H1 (cell line): ENCODE data around the gene APH1B. TPM values are rescaled to one million over a fixed set of nuclear protein-coding genes. Genes with fewer than 3 reads are reported as not detected.

Source experiments
- CTCF ChIA-PET: fragments of 300-600 bp; sonication (Branson Sonifier 250); formaldehyde crosslinking; loops from one replicate; lab custom pipeline; 2021; ENCODE audit not compliant: partially characterized antibody; lab: Charles Lee
- POLR2A ChIA-PET: fragments of 300-600 bp; sonication (Branson Sonifier 250); formaldehyde crosslinking; loops from one replicate; lab custom pipeline; 2021; ENCODE audit warnings: inconsistent platforms; ENCODE audit not compliant: partially characterized antibody; lab: Charles Lee
- DNase-seq, 2 experiments: peaks; one replicate each; pipeline versions ENCODE4 v3.0.0 to v3.0.0-alpha.2; 2010 to 2022; ENCODE audit warnings: low spot score in 2 of 2, low read depth in 1 of 2, mixed read lengths in 1 of 2
- FAIRE-seq: peaks from 2 replicates; lab custom pipeline; 2011; peaks lifted over from hg19 to GRCh38; lab: Jason Lieb, UNC
- H2AFZ ChIP-seq: 2 replicates; pipeline ENCODE4 v1.8.1; 2012; ENCODE audit warnings: low read length, inconsistent platforms
- H2AK5ac ChIP-seq: 2 replicates; pipeline ENCODE4 v1.6.1; 2013; ENCODE audit warnings: low read depth, low read length
- H2BK120ac ChIP-seq: replicated peaks from 2 replicates; pipeline ENCODE3; 2013; ENCODE audit warnings: low read depth, low read length, inconsistent platforms
- H2BK12ac ChIP-seq: 2 replicates; pipeline ENCODE4 v1.6.1; 2013; ENCODE audit warnings: low read depth, low read length
- H2BK15ac ChIP-seq: 2 replicates; pipeline ENCODE4 v1.6.1; 2013; ENCODE audit warnings: low read length
- H2BK20ac ChIP-seq: 2 replicates; pipeline ENCODE4 v1.6.1; 2013; ENCODE audit warnings: low read length
- H2BK5ac ChIP-seq: 2 replicates; pipeline ENCODE4 v1.6.1; 2013; ENCODE audit warnings: low read depth, low read length
- H3K14ac ChIP-seq: 2 replicates; pipeline ENCODE4 v1.6.1; 2013; ENCODE audit warnings: inconsistent platforms; ENCODE audit not compliant: insufficient read length
- H3K18ac ChIP-seq: 2 replicates; pipeline ENCODE4 v1.6.1; 2013; ENCODE audit warnings: low read length; ENCODE audit errors: extremely low read depth
- H3K23ac ChIP-seq: 2 replicates; pipeline ENCODE4 v1.6.1; 2013; ENCODE audit warnings: inconsistent platforms; ENCODE audit not compliant: insufficient read length
- H3K23me2 ChIP-seq: 2 replicates; pipeline ENCODE4 v1.6.1; 2013; ENCODE audit warnings: low read depth, low read length
- H3K27ac ChIP-seq: 2 replicates; pipeline ENCODE4 v1.6.1; 2011; ENCODE audit warnings: low read depth, low read length, inconsistent platforms
- H3K27me3 ChIP-seq, 4 experiments: replicated peaks in 1 of 4; 1 replicate in 1 of 4; 2 replicates in 3 of 4; pipeline versions ENCODE4 v1.6.1 to v1.8.1; 2011 to 2013; ENCODE audit warnings: low read length in 3 of 4, mild to moderate bottlenecking in 3 of 4, inconsistent platforms in 2 of 4, mixed read lengths in 2 of 4, moderate library complexity in 1 of 4; ENCODE audit not compliant: control insufficient read depth in 3 of 4, insufficient read depth in 3 of 4; ENCODE audit errors: extremely low read depth in 1 of 4
- H3K36me3 ChIP-seq, 4 experiments: 2 replicates each; pipeline versions ENCODE4 v1.6.1 to v1.8.1; 2011 to 2013; ENCODE audit warnings: mild to moderate bottlenecking in 4 of 4, low read length in 3 of 4, moderate library complexity in 2 of 4, control low read depth in 1 of 4, inconsistent platforms in 1 of 4; ENCODE audit not compliant: insufficient read depth in 4 of 4, control insufficient read depth in 2 of 4
- H3K4ac ChIP-seq: replicated peaks from 2 replicates; pipeline ENCODE3; 2013; ENCODE audit warnings: low read length, low read depth, mixed read lengths, inconsistent platforms; ENCODE audit not compliant: insufficient read length
- H3K4me1 ChIP-seq, 4 experiments: replicated peaks in 1 of 4; 1 replicate in 1 of 4; 2 replicates in 3 of 4; pipeline versions ENCODE4 v1.6.1 to v1.8.1; 2011 to 2013; ENCODE audit warnings: low read length in 3 of 4, inconsistent platforms in 2 of 4, mixed read lengths in 1 of 4; ENCODE audit not compliant: insufficient read depth in 4 of 4, control insufficient read depth in 3 of 4
- H3K4me2 ChIP-seq, 2 experiments: 2 replicates each; pipeline versions ENCODE4 v1.6.1 to v1.8.1; 2011 to 2013; ENCODE audit warnings: low read depth in 2 of 2, low read length in 2 of 2, control low read depth in 1 of 2, inconsistent platforms in 1 of 2, mild to moderate bottlenecking in 1 of 2; ENCODE audit not compliant: insufficient read depth in 1 of 2
- H3K4me3 ChIP-seq, 4 experiments: fragments of 200-600, 300-600 bp in 1 of 4; sonication (generic), shearing (Covaris generic), sonication (Bioruptor Twin) in 1 of 4; 2 replicates each; pipeline versions ENCODE4 v1.5.1 to v1.8.1; 2011 to 2016; ENCODE audit warnings: low read length in 4 of 4, low read depth in 3 of 4, control low read depth in 2 of 4, inconsistent platforms in 2 of 4, mild to moderate bottlenecking in 2 of 4, mixed read lengths in 1 of 4, moderate library complexity in 1 of 4; ENCODE audit not compliant: insufficient read depth in 2 of 4; ENCODE audit errors: extremely low read depth in 1 of 4
- H3K56ac ChIP-seq: replicated peaks from 2 replicates; pipeline ENCODE3; 2013; ENCODE audit warnings: low read depth, mild to moderate bottlenecking, mixed read lengths, low read length, inconsistent platforms; ENCODE audit not compliant: insufficient read length
- H3K79me1 ChIP-seq: 2 replicates; pipeline ENCODE4 v1.6.1; 2013; ENCODE audit warnings: low read depth, low read length, control low read depth
- H3K79me2 ChIP-seq, 2 experiments: 2 replicates each; pipeline versions ENCODE4 v1.6.1 to v1.8.1; 2012 to 2013; ENCODE audit warnings: low read length in 2 of 2, mild to moderate bottlenecking in 2 of 2, inconsistent platforms in 1 of 2; ENCODE audit not compliant: insufficient read depth in 2 of 2, control insufficient read depth in 1 of 2
- H3K9ac ChIP-seq, 4 experiments: replicated peaks in 1 of 4; 1 replicate in 1 of 4; 2 replicates in 3 of 4; pipeline versions ENCODE4 v1.6.1 to v1.8.1; 2011 to 2013; ENCODE audit warnings: low read depth in 3 of 4, low read length in 3 of 4, control low read depth in 2 of 4, mild to moderate bottlenecking in 2 of 4, moderate library complexity in 2 of 4, inconsistent platforms in 1 of 4; ENCODE audit errors: extremely low read depth in 1 of 4
- H3K9me3 ChIP-seq, 2 experiments: 2 replicates each; pipeline versions ENCODE4 v1.6.1 to v1.8.1; 2012 to 2013; ENCODE audit warnings: mild to moderate bottlenecking in 2 of 2, moderate library complexity in 2 of 2, control low read depth in 1 of 2, inconsistent platforms in 1 of 2, low read depth in 1 of 2, low read length in 1 of 2, mixed read lengths in 1 of 2; ENCODE audit not compliant: insufficient read depth in 2 of 2
- H4K20me1 ChIP-seq, 2 experiments: replicated peaks in 1 of 2; 2 replicates each; pipeline versions ENCODE3 to v1.8.1; 2011 to 2013; ENCODE audit warnings: inconsistent platforms in 2 of 2, low read length in 2 of 2, mild to moderate bottlenecking in 1 of 2; ENCODE audit not compliant: insufficient read depth in 2 of 2, control insufficient read depth in 1 of 2
- H4K5ac ChIP-seq: 2 replicates; pipeline ENCODE4 v1.6.1; 2013; ENCODE audit warnings: low read length, low read depth, mixed read lengths, inconsistent platforms; ENCODE audit not compliant: insufficient read length
- H4K8ac ChIP-seq: 2 replicates; pipeline ENCODE4 v1.8.0; 2013; ENCODE audit warnings: mild to moderate bottlenecking, moderate library complexity, low read length, inconsistent platforms; ENCODE audit not compliant: insufficient read depth; ENCODE audit errors: extremely low read depth
- H4K91ac ChIP-seq: replicated peaks from 2 replicates; pipeline ENCODE3; 2013; ENCODE audit warnings: low read length, mixed read lengths, inconsistent platforms; ENCODE audit not compliant: insufficient read length
- CBX8 ChIP-seq: fragments of 300-800, 300-1000 bp; sonication (generic); IDR thresholded peaks from 2 replicates; pipeline ENCODE4 v1.7.1; 2016; ENCODE audit warnings: low read depth, low read length, borderline replicate concordance
- CHD1 ChIP-seq: IDR thresholded peaks from 2 replicates; pipeline ENCODE4 v1.6.1; 2012; ENCODE audit warnings: low read depth, low read length, improper control_type of control experiment
- EZH2 ChIP-seq: fragments of 200-600 bp; sonication (generic); IDR thresholded peaks from 2 replicates; pipeline ENCODE4 v1.7.1; 2012; ENCODE audit warnings: low read depth, mild to moderate bottlenecking, moderate library complexity, low read length, inconsistent platforms; ENCODE audit not compliant: severe bottlenecking
- RBBP5 ChIP-seq: IDR thresholded peaks from 2 replicates; pipeline ENCODE4 v1.7.1; 2012; ENCODE audit warnings: low read depth, mild to moderate bottlenecking, inconsistent platforms, low read length, moderate library complexity, borderline replicate concordance
- RFX5 ChIP-seq: IDR thresholded peaks from 2 replicates; pipeline ENCODE4 v1.6.1; 2011; ENCODE audit warnings: low read depth, low read length, improper control_type of control experiment, borderline replicate concordance
- SAP30 ChIP-seq: fragments of 300-600 bp; sonication (generic); IDR thresholded peaks from 2 replicates; pipeline ENCODE4 v1.7.1; 2012; ENCODE audit warnings: low read length, moderate library complexity, mild to moderate bottlenecking, inconsistent platforms; ENCODE audit not compliant: insufficient read depth, insufficient replicate concordance
- SP1 ChIP-seq: IDR thresholded peaks from 2 replicates; pipeline ENCODE4 v1.6.1; 2011; ENCODE audit warnings: low read depth, low read length
- USF2 ChIP-seq: IDR thresholded peaks from 2 replicates; pipeline ENCODE4 v1.6.1; 2011; ENCODE audit warnings: low read length, improper control_type of control experiment
- WGBS, 2 experiments: shearing (Covaris generic) in 1 of 2; methylation state at CpG; one replicate each; pipeline versions ENCODE4 v1.1.6 to v1.1.7; 2013 to 2015; ENCODE audit warnings: low lambda C conversion rate in 2 of 2, mixed read lengths in 2 of 2, inconsistent platforms in 1 of 2, low coverage in 1 of 2, missing lambda C conversion rate in 1 of 2; ENCODE audit not compliant: insufficient replicate concordance in 2 of 2, insufficient coverage in 1 of 2, insufficient read length in 1 of 2; ENCODE audit errors: extremely low coverage in 1 of 2, missing lambda C conversion rate in 1 of 2; 5-methylcytosine and 5-hydroxymethylcytosine counted together
- polyA plus RNA-seq, 7 experiments: library from polyadenylated mRNA; depleted of rRNA in 3 of 7; stranded (reverse) in 5 of 7; unstranded in 2 of 7; fragments of >200 nt in 5 of 7; fragments of 200-250 nt in 2 of 7; gene quantifications; 1 replicate in 5 of 7; 2 replicates in 1 of 7; 4 replicates in 1 of 7; pipeline versions ENCODE4 v1.2.1 to v1.2.3, GENCODE V29; 2011 to 2013; ENCODE audit warnings: missing spikeins in 2 of 7, mixed read lengths in 2 of 7
- total RNA-seq: library from RNA; stranded (reverse); fragmentation: NEBNext Ultra II Directional; extraction: Animal tissue kit (Norgen Biotek cat#: 25700); gene quantifications from 2 replicates; pipeline ENCODE4 v1.2.1, GENCODE V29; 2021

APH1B gene
- total and polyA plus RNA-seq, 2 of the 8 experiments (the other 6 are each of a cell fraction or from before 2014, with no cell fraction given) = 11.5 to 22.9 TPM

GRCh38 chr15:63234451-63234870 lies 42.9 kb upstream of the APH1B start:
- Histone ChIP-seq H3K9ac (no peak overlapping the region), H3K4me2 (no peak overlapping the region)

More at GRCh38 chr15:63234451-63234870, 42.9 kb upstream of the APH1B start:
- ChIA-PET POLR2A (no interaction called here), CTCF (interaction anchor here (0.9 to 2.1 kb wide), 3 partner anchors 10 to 140 kb away, joined by 3 to 5 read pairs (median 3); no protein-coding TSS in a partner anchor)
- H3K18ac ChIP-seq = 0 out of 2 replicates have a peak overlapping the region, but pooled peaks have one; percentile 7
- no peaks in the 10 kb centered on the region for H3K4me1 ChIP-seq
- H3K79me2 ChIP-seq = peaks cover 0 to 19% of the 10 kb centered on the region in 2 experiments; a peak in 2 of 4 replicates
- no peak overlapping the region for H3K23ac ChIP-seq
- no peak overlapping the region for H4K91ac ChIP-seq
- no peak for FAIRE-seq
- no peak overlapping the region for H3K27ac ChIP-seq
- no peak for TF ChIP-seq CBX8
- TF ChIP-seq RBBP5 = no peak
- no peak for TF ChIP-seq SP1
- TF ChIP-seq USF2 = no peak
- TF ChIP-seq EZH2 = no peak
- no peak for TF ChIP-seq RFX5
- no peak for TF ChIP-seq CHD1
- TF ChIP-seq SAP30 = no peak
- H3K27me3 ChIP-seq = no peaks in the 10 kb centered on the region
- no peak overlapping the region for H2BK120ac ChIP-seq
- H2BK5ac ChIP-seq = 0 out of 2 replicates have a peak overlapping the region, but pooled peaks have one; percentile 7
- no peak overlapping the region for H3K4me3 ChIP-seq
- H3K79me1 ChIP-seq = no peaks in the 10 kb centered on the region
- no peak overlapping the region for H3K4ac ChIP-seq
- H3K36me3 ChIP-seq = no peaks in the 10 kb centered on the region
- H4K8ac ChIP-seq = no peak overlapping the region
- no peak overlapping the region for H2BK15ac ChIP-seq
- no peak overlapping the region for H2BK12ac ChIP-seq
- H2AFZ ChIP-seq = no peak overlapping the region
- no peaks in the 10 kb centered on the region for H3K9me3 ChIP-seq
- H3K23me2 ChIP-seq = no peaks in the 10 kb centered on the region
- no peaks in the 10 kb centered on the region for H4K20me1 ChIP-seq
- DNase-seq = no peak
- 0 out of 2 replicates have a peak overlapping the region, but pooled peaks have one; percentile 61 for H2AK5ac ChIP-seq
- H3K14ac ChIP-seq = no peak overlapping the region
- WGBS, 2 experiments = 91% methylated on average over 5 of the region's 5 CpGs; no CpG with 5 or more reads in 1 of the 2 experiments
- H4K5ac ChIP-seq = no peak overlapping the region
- H2BK20ac ChIP-seq = no peak overlapping the region
- H3K56ac ChIP-seq = no peak overlapping the region
